Measurements from ENCODE around the gene EFHC1.
A peak's percentile ranks its signal among the peaks of the same experiment; 100 is the strongest.

Gene EFHC1

DNA sequence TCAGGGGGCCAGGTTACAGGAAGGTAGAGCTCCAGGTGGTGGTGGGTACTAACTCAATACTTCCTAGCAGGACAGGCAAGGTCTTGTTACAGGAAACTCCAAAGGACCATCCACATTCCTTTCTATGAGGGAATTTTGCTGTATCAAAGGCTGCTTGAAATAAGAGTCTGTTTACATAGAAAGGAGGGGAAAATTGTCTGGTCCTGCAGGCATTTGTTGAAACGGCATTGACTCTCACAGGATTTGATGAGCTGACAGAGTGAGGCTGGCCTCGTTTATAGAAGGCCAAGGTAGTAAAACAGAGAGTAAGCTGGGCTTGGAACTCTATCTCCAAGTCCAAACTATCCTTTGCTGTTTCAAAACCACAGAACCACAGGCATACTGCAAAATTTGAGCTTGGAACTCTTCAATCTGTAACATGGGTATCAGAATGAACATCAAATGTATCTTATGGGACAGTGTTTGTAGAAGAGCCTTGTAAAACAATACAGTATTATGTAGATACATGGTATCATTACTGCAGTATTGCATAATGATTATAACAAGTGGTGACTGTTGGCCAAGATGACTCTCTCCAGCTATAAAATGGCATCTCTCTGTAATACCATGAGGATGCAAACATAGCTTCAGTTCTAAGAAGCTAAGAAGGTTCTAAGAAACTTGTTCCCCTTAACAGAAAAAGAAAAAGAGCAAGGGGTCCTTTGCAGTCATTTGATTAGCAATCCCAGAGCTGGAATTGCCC lies 95.2 kb downstream of the EFHC1 start:
- FAIRE-seq (no peak), DNase-seq (ENCODE audit: insufficient read length, low spot score) (no peak)

- DNase-seq (ENCODE audit: insufficient read length, low spot score), result no peak
- FAIRE-seq, result no peak
Observed at GRCh38 chr6:52516269-52516668, 96.1 kb downstream of the EFHC1 start.

- no peak for FAIRE-seq
Observed at GRCh38 chr6:52516943-52517342, 96.8 kb downstream of the EFHC1 start.

DNA sequence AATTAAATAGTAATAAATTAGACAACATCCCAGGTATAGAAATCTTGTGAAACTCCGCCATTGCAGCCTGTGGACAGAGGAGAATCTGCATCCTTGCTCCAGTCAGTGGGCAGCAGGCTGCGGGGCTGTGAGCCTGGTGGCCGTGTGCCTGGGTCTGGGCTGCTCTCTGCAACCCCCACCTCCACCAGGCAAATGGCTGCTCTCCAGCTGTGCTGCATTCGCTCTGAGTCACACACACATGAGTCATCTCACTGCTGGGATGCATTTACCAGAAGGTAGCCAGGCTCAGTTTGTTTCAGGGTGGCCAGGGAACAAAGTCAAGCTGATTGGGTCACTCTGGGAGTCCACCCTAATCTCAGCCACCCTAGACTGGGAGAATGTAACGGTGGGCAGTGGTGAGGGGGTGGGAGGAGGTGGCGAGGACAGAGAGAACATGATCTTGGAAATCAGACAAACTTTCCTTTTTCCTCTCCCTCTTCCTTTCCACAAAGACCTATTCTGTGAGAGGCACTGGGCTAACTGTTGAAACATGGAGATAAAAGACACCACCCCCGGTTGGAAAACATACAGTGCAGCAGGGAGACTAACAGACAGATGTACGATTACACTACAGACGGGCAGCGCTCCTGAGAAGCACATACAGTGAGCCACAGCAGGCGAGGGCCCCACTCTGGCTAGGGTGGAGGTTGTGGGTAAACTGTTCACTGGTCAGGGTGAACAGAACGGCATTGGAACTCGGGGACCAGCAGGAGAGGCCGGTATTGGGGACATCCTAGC lies 97.5 kb downstream of the EFHC1 start:
- peak; percentile 96 for DNase-seq (ENCODE audit: insufficient read length, low spot score)
- FAIRE-seq, result peak; percentile 95

More at GRCh38 chr6:52516943-52517342, 96.8 kb downstream of the EFHC1 start:
- no peak for DNase-seq (ENCODE audit: insufficient read length, low spot score)

DNA sequence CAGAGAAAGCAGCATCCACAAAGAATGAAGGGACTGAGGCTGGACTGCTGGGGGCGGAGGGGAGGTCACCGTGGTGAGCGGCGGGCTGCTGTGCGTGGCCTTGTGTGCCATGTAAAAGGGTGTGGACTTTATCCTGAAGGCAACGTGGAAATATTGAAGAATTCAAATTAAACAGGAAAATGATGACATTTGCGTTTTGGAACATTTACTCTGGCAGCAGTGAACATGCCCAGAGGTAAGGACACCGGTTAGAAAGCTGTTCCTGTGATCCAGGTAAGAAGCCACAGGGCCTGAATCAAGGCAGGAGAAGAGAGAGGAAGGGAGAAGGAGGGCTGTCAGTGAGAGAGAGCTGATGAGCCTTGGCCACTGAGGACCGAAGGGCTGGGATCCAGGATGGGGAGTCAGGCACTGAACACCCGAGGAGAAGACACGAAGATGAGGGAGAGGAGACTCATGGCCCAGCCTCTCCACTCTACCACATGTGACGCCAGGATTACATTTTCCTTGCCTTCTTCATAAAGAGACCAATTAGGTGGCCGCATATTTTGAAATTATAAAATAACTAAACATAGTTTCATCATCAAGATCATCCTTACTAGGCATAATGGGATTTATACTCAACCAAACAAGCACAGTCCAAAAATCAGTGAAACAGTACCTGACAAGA lies 98.3 kb downstream of the EFHC1 start:
- FAIRE-seq (no peak), DNase-seq (ENCODE audit: insufficient read length, low spot score) (no peak)

GRCh38 chr6:52519618-52520017 lies 99.5 kb downstream of the EFHC1 start:
- FAIRE-seq, result no peak

GRCh38 chr6:52522151-52522626 lies 102.0 kb downstream of the EFHC1 start:
- no peak for FAIRE-seq
- no peak for DNase-seq (ENCODE audit: insufficient read length, low spot score)

More at GRCh38 chr6:52519618-52520017, 99.5 kb downstream of the EFHC1 start:
- no peak for DNase-seq (ENCODE audit: insufficient read length, low spot score)

- FAIRE-seq (no peak), DNase-seq (ENCODE audit: insufficient read length, low spot score) (no peak)
Observed at GRCh38 chr6:52522655-52523054, 102.5 kb downstream of the EFHC1 start.

DNA sequence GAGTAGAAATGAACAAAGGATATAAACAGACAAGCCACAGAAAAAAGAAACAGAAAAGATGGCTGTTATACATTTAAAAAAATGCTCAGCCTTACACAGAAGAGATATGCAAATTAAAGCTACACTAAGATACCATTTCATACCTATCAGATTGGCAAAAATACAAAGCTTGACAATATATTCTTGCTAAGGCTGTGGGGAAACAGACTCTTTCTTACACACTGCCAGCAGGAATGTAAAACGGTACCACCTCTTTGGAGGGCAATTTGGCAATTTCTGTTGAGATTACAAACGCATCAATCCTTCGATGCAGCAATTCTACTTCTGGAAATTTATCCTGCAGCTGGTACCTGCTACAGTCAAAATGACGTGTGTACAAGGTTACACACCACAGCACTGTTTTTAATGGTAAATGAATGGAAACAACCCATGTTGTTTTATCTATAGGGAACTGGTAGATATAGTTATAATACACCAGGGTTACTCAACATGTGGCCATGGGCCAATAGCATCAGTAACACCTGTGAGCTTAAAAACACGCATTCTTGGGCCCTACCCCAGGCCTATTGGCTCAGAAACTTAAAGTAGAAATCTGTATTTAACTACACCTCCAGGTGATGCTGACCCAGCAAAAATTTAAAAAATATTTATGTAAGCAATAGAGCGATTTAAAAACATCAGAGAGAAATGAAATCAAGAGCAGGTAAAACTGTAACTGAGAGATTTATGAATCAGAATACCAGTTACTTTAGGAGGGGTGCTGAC lies 103.4 kb downstream of the EFHC1 start:
- DNase-seq (ENCODE audit: insufficient read length, low spot score), result no peak

DNA sequence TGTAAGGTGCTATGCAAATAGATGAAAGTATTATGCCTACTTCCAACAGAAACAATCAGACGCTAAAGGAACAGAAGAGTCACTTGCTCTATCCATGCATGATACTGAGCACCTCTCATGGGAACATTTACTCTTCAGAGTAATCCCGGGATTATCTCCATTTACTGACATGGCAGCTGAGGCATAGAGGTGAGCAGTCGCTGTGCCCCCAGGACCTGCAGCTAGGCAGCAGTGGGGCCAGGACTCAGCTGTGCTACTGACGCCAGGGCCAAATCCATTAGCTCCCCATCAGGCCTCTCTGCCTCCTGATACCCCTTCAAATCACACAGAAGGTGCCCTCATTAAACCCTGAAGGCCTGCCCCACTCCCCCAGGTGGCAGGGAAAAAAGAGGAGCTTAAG lies 104.8 kb downstream of the EFHC1 start:
- DNase-seq (ENCODE audit: insufficient read length, low spot score) (no peak), FAIRE-seq (no peak)

More for the DNA sequence above, 103.4 kb downstream of the EFHC1 start:
- peak; percentile 28 for FAIRE-seq

DNA sequence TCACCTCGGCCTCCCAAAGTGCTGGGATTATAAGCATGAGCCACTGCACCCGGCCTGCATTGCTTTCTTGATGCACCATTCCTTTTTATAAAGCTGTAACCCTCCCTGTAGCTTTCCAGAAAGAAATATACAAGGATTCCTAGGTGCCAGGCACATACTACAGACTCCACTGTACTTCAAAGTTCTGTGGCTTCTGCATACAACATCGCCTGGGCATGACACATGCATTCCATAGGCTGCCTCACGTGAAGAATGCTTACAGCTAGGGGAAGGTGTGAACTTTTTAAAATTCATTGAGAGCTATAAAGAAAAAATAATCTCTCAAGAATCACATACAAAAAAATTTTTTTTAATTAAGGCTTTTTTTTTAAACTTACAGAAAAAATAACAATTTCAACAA lies 106.5 kb downstream of the EFHC1 start:
- FAIRE-seq, result no peak
- DNase-seq (ENCODE audit: insufficient read length, low spot score), result no peak

DNA sequence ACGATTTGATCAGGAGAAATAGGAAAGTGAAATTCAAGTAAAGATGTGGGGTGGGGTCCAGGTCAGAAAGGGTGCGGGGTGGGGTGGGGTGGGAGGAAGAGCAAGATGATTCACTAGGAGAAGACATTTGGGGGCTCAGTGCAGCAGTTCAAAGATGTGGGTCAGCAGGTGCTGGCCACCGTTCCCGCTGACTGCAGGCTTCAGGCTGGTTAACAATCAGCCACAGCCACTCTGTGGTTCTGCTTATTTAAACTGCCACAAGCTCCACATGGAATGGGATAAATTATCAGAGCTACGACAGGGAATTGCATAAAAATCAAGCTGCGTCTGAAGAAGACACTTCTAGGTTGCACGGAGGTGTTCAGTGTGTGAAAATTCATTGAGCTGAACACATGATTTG lies 107.3 kb downstream of the EFHC1 start:
- no peak for FAIRE-seq

DNA sequence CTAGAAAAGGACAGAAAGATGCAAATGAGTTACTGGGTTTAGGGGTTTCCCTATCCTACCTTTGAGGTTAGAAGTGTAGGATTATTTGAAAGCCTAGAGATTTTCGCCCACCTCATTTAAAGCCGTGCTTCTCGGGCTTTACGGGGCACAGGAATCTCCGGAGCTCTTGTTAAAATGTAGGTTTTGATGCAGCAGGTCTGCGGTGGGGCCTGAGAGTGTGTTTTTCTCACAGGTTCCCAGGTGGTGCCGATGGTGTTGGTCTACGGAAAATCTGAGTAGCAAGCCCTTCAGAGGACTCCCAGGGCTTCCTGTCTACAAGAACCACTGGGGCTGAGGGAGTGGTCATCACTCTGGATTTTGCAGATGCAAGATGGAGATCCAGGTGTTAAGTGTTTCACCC lies 109.2 kb downstream of the EFHC1 start:
- FAIRE-seq (no peak), DNase-seq (ENCODE audit: insufficient read length, low spot score) (no peak)

More for the DNA sequence above, 107.3 kb downstream of the EFHC1 start:
- DNase-seq (ENCODE audit: insufficient read length, low spot score), result no peak

DNA sequence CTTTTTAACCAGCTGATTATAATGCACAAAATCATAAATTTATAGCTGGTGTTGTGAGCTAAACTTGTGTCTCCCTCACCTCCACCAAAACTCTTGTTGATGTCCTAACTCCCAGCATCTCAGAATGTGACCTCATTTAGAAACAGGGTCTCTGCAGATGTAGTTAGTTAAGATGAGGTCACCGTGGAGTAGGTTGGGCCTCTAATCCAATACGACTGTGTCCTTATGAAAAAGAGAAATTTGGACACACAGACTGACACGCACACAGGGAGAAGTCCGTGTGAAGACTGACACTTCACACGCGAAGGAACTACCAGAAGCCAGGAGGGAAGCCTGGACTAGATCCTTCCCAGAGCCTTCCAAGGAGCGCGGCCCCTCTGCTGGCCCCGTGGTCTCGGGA lies 110.2 kb downstream of the EFHC1 start:
- DNase-seq (ENCODE audit: insufficient read length, low spot score), result no peak
- FAIRE-seq, result peak; percentile 31

DNA sequence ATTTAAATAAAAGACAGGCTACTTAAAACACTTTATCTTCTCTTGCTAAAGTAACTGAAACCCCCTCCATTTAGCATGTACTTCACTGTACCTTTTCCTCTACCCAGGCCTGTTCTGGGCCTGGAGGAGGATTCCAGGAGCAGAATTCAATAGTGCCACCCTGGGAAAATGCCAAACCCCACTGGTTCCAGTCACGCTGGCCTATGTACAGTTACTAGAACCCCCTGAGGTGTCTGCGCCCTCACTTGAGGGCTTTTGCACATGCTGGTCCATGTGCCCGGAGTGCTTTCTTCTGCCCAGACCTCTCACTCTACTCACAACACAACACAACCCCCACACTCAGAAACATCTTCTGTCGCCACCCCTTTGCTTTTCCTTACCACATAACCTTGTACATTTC lies 111.3 kb downstream of the EFHC1 start:
- DNase-seq (ENCODE audit: insufficient read length, low spot score) (no peak), FAIRE-seq (no peak)

- FAIRE-seq, result no peak
- DNase-seq (ENCODE audit: insufficient read length, low spot score), result no peak
Observed at GRCh38 chr6:52531834-52532233, 111.7 kb downstream of the EFHC1 start.

DNA sequence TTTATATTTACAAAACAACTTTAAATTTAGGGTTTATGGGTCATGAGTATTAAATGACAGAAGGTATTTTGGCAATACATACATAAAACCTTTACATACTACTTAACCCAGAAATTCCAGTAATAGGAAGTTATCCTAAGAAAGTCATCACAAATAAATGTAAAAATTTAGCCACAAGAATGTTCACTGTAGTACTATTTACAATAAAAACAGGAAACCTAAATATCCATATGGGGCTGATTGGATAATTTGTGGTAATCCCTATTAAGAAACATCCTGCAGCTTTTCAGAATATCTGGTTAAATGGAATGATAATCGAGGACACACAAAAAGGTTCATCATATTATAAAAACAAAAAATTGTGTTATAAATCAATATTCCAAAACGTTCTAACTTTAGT lies 112.3 kb downstream of the EFHC1 start:
- DNase-seq (ENCODE audit: insufficient read length, low spot score) (no peak), FAIRE-seq (no peak)

DNA sequence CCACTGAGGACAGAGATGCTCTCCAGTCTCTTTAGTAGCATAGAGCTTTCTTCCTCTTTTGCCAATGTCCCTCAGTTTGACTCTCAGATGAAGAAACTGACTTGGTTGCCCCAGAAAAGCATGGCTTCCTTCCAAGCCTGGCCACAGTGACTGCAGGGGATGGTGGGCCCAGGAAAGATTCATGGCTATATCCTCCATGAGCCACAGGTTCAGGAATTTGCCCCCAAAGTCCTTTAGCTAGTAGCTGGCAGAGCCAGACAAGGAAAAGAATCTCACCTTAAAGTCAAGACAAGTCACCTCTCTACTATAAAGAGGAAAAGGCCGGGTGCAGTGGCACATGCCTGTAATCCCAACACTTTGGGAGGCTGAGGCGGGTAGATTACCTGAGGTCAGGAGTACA lies 113.3 kb downstream of the EFHC1 start:
- FAIRE-seq (no peak), DNase-seq (ENCODE audit: insufficient read length, low spot score) (no peak)

GRCh38 chr6:52534363-52534762 lies 114.2 kb downstream of the EFHC1 start:
- DNase-seq (ENCODE audit: insufficient read length, low spot score) (no peak), FAIRE-seq (no peak)

DNA sequence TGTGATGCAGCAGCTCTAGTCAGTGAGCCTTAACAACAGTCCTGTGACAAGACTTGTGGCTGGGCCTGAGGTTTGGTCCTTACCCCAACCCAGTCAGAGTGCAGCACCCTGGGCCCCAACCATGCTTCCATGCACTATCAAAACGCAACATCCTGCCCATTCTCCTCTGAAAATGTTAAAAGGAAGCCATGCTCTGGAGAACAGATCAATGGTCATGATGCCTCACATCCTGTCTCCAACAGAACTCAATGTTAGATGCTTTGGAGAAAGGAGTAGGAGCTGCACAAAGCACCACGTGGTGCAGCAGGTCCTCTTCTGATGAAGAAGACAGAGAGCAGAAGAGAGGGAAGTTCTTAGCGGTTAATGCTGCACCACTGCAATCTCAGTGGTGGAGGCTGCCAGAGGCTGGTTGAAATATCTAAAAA lies 114.8 kb downstream of the EFHC1 start:
- no peak for FAIRE-seq

More for the DNA sequence above, 114.8 kb downstream of the EFHC1 start:
- DNase-seq (ENCODE audit: insufficient read length, low spot score), result no peak
